ENCODE results near the gene SEPTIN5.
"Not testable (repeated sequence)": the region's sequence is repeated elsewhere in the genome, so short reads cannot be mapped to it uniquely, and the experiment has no call there.

Gene SEPTIN5

DNA sequence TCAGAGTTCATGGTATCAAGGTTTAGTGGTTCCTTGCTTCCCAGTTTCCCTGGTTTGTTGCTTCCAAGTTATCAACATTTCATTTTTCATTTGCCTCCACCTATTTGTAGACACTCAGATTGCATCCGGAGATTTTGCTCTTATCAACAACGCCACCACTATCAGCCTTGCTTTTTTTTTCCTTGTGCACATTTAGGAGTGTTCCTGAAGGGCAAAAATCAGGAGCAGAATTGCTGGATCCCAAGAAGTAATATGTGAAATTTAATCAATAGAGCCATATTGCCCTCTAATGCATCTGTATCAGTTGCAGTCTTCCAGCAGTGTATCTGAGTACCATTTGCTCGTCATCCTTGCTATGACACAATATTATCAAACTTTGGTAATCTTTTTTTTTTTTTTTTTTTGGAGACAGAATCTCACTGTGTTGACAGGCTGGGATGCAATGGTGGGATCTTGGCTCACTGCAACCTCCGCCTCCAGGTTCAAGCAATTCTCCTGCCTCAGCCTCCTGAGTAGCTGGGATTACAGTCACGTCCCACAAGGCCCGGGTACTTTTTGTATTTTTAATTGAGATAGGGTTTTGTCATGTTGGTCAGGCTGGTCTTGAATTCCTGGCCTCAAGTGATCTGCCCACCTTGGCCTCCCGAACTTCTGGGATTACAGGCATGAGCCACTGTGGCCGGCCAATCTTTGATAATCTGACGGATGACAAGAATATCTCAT, 42.1 kb upstream of the SEPTIN5 start:
- H3K4me1 ChIP-seq (ENCODE audit: control insufficient read depth, insufficient read depth, low read length, poor library complexity, severe bottlenecking): no peaks in the 10 kb centered on the region
- H3K36me3 ChIP-seq (ENCODE audit: control insufficient read depth, insufficient read depth, low read length): no peaks in the 10 kb centered on the region
- H3K4me3 ChIP-seq (ENCODE audit: extremely low read depth, insufficient read depth, low read length, poor library complexity, severe bottlenecking): no peak overlapping the region
- H3K27ac ChIP-seq (ENCODE audit: low read depth, low read length, severe bottlenecking): no peak overlapping the region
- H3K9me3 ChIP-seq (ENCODE audit: control insufficient read depth, low read length): peaks cover 6% of the 10 kb centered on the region
- 91 to 100% methylated on average over 3 to 5 of the region's 9 CpGs for WGBS, 2 experiments (ENCODE audit: insufficient coverage in 2 of 2)

DNA sequence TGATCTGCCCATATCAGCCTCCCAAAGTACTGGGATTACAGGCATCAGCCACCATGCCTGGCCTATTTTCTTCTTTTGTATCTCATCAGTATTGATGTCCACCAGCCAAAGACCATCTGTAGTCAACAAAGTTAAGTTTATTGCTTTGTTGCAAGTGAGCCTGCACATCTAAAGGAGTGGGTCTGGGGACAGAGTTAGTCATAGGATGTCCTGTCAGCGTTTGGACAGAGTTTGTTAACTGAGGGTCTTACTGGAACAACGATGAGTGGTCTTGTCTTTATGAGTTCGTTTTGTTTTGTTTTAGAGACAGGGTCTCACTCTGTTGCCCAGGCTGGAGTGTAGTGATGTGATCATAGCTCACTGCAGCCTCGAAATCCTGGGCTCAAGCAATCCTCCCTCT, 40.6 kb upstream of the SEPTIN5 start:
- WGBS, 2 experiments (ENCODE audit: insufficient coverage in 2 of 2): 88 to 98% methylated on average over 3 to 4 of the region's 4 CpGs
- no peaks in the 10 kb centered on the region for H3K4me1 ChIP-seq (ENCODE audit: control insufficient read depth, insufficient read depth, low read length, poor library complexity, severe bottlenecking)
- H3K4me3 ChIP-seq (ENCODE audit: extremely low read depth, insufficient read depth, low read length, poor library complexity, severe bottlenecking): no peak overlapping the region
- peaks cover 6% of the 10 kb centered on the region for H3K9me3 ChIP-seq (ENCODE audit: control insufficient read depth, low read length)
- no peaks in the 10 kb centered on the region for H3K36me3 ChIP-seq (ENCODE audit: control insufficient read depth, insufficient read depth, low read length)
- H3K27ac ChIP-seq (ENCODE audit: low read depth, low read length, severe bottlenecking): no peak overlapping the region

- Histone ChIP-seq H3K36me3 (ENCODE audit: control insufficient read depth, insufficient read depth, low read length) (no peaks in the 10 kb centered on the region), H3K9me3 (ENCODE audit: control insufficient read depth, low read length) (peaks cover 6% of the 10 kb centered on the region), H3K27ac (ENCODE audit: low read depth, low read length, severe bottlenecking) (no peak overlapping the region), H3K4me1 (ENCODE audit: control insufficient read depth, insufficient read depth, low read length, poor library complexity, severe bottlenecking) (no peaks in the 10 kb centered on the region), H3K4me3 (ENCODE audit: extremely low read depth, insufficient read depth, low read length, poor library complexity, severe bottlenecking) (no peak overlapping the region)
- WGBS, 2 experiments (ENCODE audit: insufficient coverage in 2 of 2): 88% methylated on average over 7 to 10 of the region's 11 CpGs
These were observed 40.0 kb upstream of the SEPTIN5 start for GRCh38 chr22:19674129-19674928.

DNA sequence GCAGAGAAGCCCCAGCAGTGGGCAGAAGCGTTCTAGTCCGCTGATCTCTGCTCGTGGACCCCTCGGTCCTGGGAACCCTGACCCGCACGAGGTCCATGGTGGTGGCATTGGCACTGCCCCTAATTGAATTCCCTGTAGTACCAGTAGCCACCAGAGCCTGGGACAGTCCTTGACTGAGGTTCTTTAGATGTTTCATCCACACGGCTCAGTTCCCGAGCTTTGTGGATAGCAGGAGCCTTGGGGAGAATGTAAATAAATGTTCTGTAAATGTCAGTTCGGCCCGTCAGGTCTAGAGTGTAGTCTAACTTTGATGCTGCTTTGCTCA, 39.4 kb upstream of the SEPTIN5 start:
- peaks cover 6% of the 10 kb centered on the region for H3K9me3 ChIP-seq (ENCODE audit: control insufficient read depth, low read length)
- H3K27ac ChIP-seq (ENCODE audit: low read depth, low read length, severe bottlenecking): no peak overlapping the region
- H3K4me3 ChIP-seq (ENCODE audit: extremely low read depth, insufficient read depth, low read length, poor library complexity, severe bottlenecking): no peak overlapping the region
- WGBS, 2 experiments (ENCODE audit: insufficient coverage in 2 of 2): 92 to 93% methylated on average over 6 to 10 of the region's 10 CpGs
- no peaks in the 10 kb centered on the region for H3K4me1 ChIP-seq (ENCODE audit: control insufficient read depth, insufficient read depth, low read length, poor library complexity, severe bottlenecking)
- H3K36me3 ChIP-seq (ENCODE audit: control insufficient read depth, insufficient read depth, low read length): no peaks in the 10 kb centered on the region

GRCh38 chr22:19675428-19675827, 38.9 kb upstream of the SEPTIN5 start:
- no peaks in the 10 kb centered on the region for H3K4me1 ChIP-seq (ENCODE audit: control insufficient read depth, insufficient read depth, low read length, poor library complexity, severe bottlenecking)
- H3K27ac ChIP-seq (ENCODE audit: low read depth, low read length, severe bottlenecking): no peak overlapping the region
- no peaks in the 10 kb centered on the region for H3K36me3 ChIP-seq (ENCODE audit: control insufficient read depth, insufficient read depth, low read length)
- 85 to 87% methylated on average over 4 to 6 of the region's 7 CpGs for WGBS, 2 experiments (ENCODE audit: insufficient coverage in 2 of 2)
- peaks cover 6% of the 10 kb centered on the region for H3K9me3 ChIP-seq (ENCODE audit: control insufficient read depth, low read length)
- no peak overlapping the region for H3K4me3 ChIP-seq (ENCODE audit: extremely low read depth, insufficient read depth, low read length, poor library complexity, severe bottlenecking)

DNA sequence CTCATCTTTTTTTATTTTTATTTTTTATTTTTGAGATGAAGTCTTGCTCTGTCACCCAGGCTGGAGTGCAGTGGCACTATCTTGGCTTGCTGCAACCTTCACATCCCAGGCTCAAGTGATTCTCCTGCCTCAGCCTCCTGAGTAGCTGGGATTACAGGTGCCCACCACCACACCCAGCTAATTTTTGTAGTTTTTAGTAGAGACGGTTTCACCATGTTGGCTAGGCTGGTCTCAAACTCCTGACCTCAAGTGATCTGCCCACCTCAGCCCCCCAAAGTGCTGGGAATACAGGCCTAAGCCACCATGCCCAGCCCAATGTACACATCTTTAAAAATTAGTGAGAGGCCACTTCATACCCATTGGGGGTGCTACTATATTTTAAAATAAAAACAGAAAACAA, 37.9 kb upstream of the SEPTIN5 start:
- not testable (repeated sequence) for H3K27ac ChIP-seq (ENCODE audit: low read depth, low read length, severe bottlenecking); H3K4me1 ChIP-seq (ENCODE audit: control insufficient read depth, insufficient read depth, low read length, poor library complexity, severe bottlenecking); H3K36me3 ChIP-seq (ENCODE audit: control insufficient read depth, insufficient read depth, low read length); H3K9me3 ChIP-seq (ENCODE audit: control insufficient read depth, low read length); H3K4me3 ChIP-seq (ENCODE audit: extremely low read depth, insufficient read depth, low read length, poor library complexity, severe bottlenecking)
- WGBS, 2 experiments (ENCODE audit: insufficient coverage in 2 of 2): 100% methylated on average over 1 of the region's 1 CpG; no CpG with 5 or more reads in 1 of the 2 experiments

DNA sequence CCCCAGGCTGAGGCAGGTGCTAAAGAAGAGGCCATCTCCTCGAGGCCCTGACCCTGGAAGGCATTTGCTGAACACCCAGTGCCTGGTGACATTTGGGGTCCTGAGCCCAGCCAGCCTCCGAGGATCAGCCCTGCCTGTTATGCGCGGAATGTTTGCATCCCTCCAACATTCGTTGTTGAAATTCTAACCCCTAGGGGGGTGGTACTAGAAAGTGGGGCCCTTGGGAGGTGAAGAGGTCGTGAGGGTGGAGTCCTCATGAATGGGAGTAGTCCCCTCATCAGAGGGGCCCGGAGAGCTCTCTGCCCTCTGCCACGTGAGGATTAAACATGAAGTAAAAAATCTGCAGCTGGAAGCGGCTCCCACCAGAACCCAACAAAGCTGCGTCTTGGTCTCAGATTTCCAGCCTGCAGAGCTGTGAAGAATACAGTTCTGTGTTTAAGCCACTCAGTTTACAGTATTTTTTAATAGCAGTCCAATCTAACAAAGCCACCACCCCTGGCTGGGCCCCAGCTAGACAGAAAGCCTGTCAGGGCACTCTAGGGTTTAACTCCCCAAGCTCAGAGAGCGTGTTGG, 35.3 kb upstream of the SEPTIN5 start:
- no peaks in the 10 kb centered on the region for H3K9me3 ChIP-seq (ENCODE audit: control insufficient read depth, low read length)
- no peak overlapping the region for H3K27ac ChIP-seq (ENCODE audit: low read depth, low read length, severe bottlenecking)
- WGBS, 2 experiments (ENCODE audit: insufficient coverage in 2 of 2): 69 to 85% methylated on average over 5 to 7 of the region's 11 CpGs
- no peak overlapping the region for H3K4me3 ChIP-seq (ENCODE audit: extremely low read depth, insufficient read depth, low read length, poor library complexity, severe bottlenecking)
- no peaks in the 10 kb centered on the region for H3K4me1 ChIP-seq (ENCODE audit: control insufficient read depth, insufficient read depth, low read length, poor library complexity, severe bottlenecking)
- H3K36me3 ChIP-seq (ENCODE audit: control insufficient read depth, insufficient read depth, low read length): no peaks in the 10 kb centered on the region

DNA sequence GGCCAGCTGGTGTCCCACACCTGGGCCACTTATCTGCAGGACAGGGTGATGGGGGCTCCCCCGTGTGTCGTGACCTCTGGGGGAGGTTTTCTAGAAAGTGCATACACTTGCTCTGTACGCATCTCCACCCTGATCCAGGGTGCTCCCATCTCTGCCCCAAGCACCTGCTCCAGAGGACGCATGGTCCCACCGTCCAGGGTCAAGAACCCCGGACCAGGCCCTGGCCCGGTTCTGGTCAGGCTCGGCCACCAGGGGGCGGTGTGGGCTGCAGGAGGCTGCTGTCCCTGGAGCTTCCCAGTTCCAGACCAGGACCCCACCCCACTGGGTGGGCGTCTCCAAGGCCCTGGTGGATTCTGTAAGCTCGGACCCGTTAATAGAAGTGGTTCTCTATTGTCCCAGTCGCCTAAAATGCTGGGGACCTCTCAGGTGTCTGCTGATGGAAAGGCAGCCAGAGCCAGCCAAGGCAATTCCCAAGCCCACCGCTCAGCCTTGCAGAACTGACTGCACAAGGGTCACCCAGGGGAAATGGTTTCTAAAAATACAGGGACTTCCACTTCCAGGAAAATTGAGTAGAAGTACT, 34.7 kb upstream of the SEPTIN5 start:
- Histone ChIP-seq H3K36me3 (ENCODE audit: control insufficient read depth, insufficient read depth, low read length) (no peaks in the 10 kb centered on the region), H3K9me3 (ENCODE audit: control insufficient read depth, low read length) (no peaks in the 10 kb centered on the region), H3K4me3 (ENCODE audit: extremely low read depth, insufficient read depth, low read length, poor library complexity, severe bottlenecking) (no peak overlapping the region), H3K27ac (ENCODE audit: low read depth, low read length, severe bottlenecking) (no peak overlapping the region), H3K4me1 (ENCODE audit: control insufficient read depth, insufficient read depth, low read length, poor library complexity, severe bottlenecking) (no peaks in the 10 kb centered on the region)
- 28 to 47% methylated on average over 9 to 11 of the region's 14 CpGs for WGBS, 2 experiments (ENCODE audit: insufficient coverage in 2 of 2)

GRCh38 chr22:19680287-19680881, 33.9 kb upstream of the SEPTIN5 start:
- no peaks in the 10 kb centered on the region for H3K4me1 ChIP-seq (ENCODE audit: control insufficient read depth, insufficient read depth, low read length, poor library complexity, severe bottlenecking)
- WGBS, 2 experiments (ENCODE audit: insufficient coverage in 2 of 2): 94 to 95% methylated on average over 6 to 7 of the region's 16 CpGs
- H3K36me3 ChIP-seq (ENCODE audit: control insufficient read depth, insufficient read depth, low read length): no peaks in the 10 kb centered on the region
- H3K9me3 ChIP-seq (ENCODE audit: control insufficient read depth, low read length): no peaks in the 10 kb centered on the region
- no peak overlapping the region for H3K4me3 ChIP-seq (ENCODE audit: extremely low read depth, insufficient read depth, low read length, poor library complexity, severe bottlenecking)
- H3K27ac ChIP-seq (ENCODE audit: low read depth, low read length, severe bottlenecking): no peak overlapping the region

DNA sequence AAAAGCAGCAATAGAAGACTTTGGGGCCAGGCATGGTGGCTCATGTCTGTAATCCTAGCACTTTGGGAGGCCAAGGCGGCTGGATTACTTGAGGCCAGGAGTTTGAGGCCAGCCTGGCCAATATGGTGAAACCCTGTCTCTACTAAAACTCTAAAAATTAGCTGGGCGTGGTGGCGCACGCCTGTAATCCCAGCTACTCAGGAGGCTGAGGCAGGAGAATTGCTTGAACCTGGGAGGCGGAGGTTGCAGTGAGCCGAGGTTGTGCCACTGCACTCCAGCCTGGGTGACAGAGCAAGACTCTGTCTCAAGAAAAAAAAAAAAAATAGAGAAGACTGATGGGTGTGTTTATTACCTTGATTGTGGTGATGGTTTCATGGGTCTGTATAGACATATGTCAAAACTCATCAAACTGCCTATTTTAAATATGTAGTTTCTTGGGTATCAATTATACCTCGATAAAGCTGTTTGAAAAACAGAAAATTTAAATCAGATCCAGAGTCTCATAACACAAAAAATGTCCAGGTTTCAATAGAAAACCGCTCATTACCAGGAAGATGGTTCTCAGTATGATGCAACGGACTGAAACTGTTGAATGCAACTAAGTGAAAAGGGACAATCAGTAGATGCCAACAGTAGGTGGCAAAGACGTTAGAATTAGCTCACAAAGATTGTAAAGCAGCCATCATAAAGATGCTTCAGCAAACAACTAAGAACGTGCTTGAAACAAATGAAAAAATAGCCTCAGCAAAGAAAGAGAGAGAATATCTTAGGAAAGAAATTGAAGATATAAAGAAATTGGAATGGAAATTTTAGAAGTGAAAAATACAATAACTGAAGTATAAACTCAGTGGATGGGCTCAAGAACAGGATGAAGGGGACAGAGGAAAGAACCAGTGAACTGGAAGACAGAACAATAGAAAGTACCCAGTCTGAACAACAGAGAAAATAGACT, 33.1 kb upstream of the SEPTIN5 start:
- no peaks in the 10 kb centered on the region for H3K9me3 ChIP-seq (ENCODE audit: control insufficient read depth, low read length)
- H3K4me3 ChIP-seq (ENCODE audit: extremely low read depth, insufficient read depth, low read length, poor library complexity, severe bottlenecking): no peak overlapping the region
- no peaks in the 10 kb centered on the region for H3K4me1 ChIP-seq (ENCODE audit: control insufficient read depth, insufficient read depth, low read length, poor library complexity, severe bottlenecking)
- 94 to 95% methylated on average over 7 to 8 of the region's 11 CpGs for WGBS, 2 experiments (ENCODE audit: insufficient coverage in 2 of 2)
- H3K36me3 ChIP-seq (ENCODE audit: control insufficient read depth, insufficient read depth, low read length): no peaks in the 10 kb centered on the region
- no peak overlapping the region for H3K27ac ChIP-seq (ENCODE audit: low read depth, low read length, severe bottlenecking)
